ENCODE data around the gene TRIM38. TPM values are rescaled to one million over a fixed set of nuclear protein-coding genes. Genes with fewer than 3 reads are reported as not detected.

The TRIM38 gene
- total and polyA plus RNA-seq, 2 of the 13 experiments (the other 11 are each of a cell fraction or from before 2014, with no cell fraction given): 2.5 to 3.1 TPM

- TF ChIP-seq FOXP4 (CRISPR knock-in tag; IDR thresholded peaks at IDR 0.05): no peak
- TF ChIP-seq NFAT5 (CRISPR knock-in tag; IDR thresholded peaks at IDR 0.05): no peak
- no peak for TF ChIP-seq ZNF577 (CRISPR knock-in tag; IDR thresholded peaks at IDR 0.05; ENCODE audit: borderline replicate concordance, low read depth)
- TF ChIP-seq WIZ (CRISPR knock-in tag; IDR thresholded peaks at IDR 0.05): 0 out of 2 replicates have a peak, but pooled peaks have one; percentile 62
- TF ChIP-seq ZNF75D (CRISPR knock-in tag; IDR thresholded peaks at IDR 0.05; ENCODE audit: borderline replicate concordance): no peak
- TF ChIP-seq THAP7 (CRISPR knock-in tag; IDR thresholded peaks at IDR 0.05): no peak
- no peak for TF ChIP-seq ZEB1 (IDR thresholded peaks at IDR 0.05; ENCODE audit: insufficient replicate concordance, low read depth)
- TF ChIP-seq SNRNP70 (IDR thresholded peaks at IDR 0.05; ENCODE audit: low read depth, low read length): no peak
- TF ChIP-seq ZBTB14 (CRISPR knock-in tag; IDR thresholded peaks at IDR 0.05): no peak
- TF ChIP-seq MXI1 (IDR thresholded peaks at IDR 0.05; ENCODE audit: borderline replicate concordance, low read depth, low read length): no peak
- no peak for TF ChIP-seq ZNF20 (CRISPR knock-in tag; IDR thresholded peaks at IDR 0.05)
- no peak for TF ChIP-seq TFE3 (CRISPR knock-in tag; IDR thresholded peaks at IDR 0.05)
- TF ChIP-seq HES4 (CRISPR knock-in tag; IDR thresholded peaks at IDR 0.05; ENCODE audit: borderline replicate concordance): no peak
- TF ChIP-seq SPEN (CRISPR knock-in tag; IDR thresholded peaks at IDR 0.05; ENCODE audit: low read depth): 0 out of 2 replicates have a peak, but pooled peaks have one; percentile 28
- no peak for TF ChIP-seq ZNF652 (CRISPR knock-in tag; IDR thresholded peaks at IDR 0.05; ENCODE audit: borderline replicate concordance, low read depth)
- TF ChIP-seq ZNF7 (CRISPR knock-in tag; IDR thresholded peaks at IDR 0.05): no peak
- TF ChIP-seq ZNF557 (CRISPR knock-in tag; IDR thresholded peaks at IDR 0.05): no peak
- no peak for TF ChIP-seq NR1H2 (CRISPR knock-in tag; IDR thresholded peaks at IDR 0.05; ENCODE audit: borderline replicate concordance, low read depth)
- no peak for TF ChIP-seq DDIT3 (CRISPR knock-in tag; IDR thresholded peaks at IDR 0.05)
Measured at GRCh38 chr6:25927756-25928216, 34.8 kb upstream of the TRIM38 start (continued).
